ENCODE measurements around the gene AP3B1.

The AP3B1 gene

DNA sequence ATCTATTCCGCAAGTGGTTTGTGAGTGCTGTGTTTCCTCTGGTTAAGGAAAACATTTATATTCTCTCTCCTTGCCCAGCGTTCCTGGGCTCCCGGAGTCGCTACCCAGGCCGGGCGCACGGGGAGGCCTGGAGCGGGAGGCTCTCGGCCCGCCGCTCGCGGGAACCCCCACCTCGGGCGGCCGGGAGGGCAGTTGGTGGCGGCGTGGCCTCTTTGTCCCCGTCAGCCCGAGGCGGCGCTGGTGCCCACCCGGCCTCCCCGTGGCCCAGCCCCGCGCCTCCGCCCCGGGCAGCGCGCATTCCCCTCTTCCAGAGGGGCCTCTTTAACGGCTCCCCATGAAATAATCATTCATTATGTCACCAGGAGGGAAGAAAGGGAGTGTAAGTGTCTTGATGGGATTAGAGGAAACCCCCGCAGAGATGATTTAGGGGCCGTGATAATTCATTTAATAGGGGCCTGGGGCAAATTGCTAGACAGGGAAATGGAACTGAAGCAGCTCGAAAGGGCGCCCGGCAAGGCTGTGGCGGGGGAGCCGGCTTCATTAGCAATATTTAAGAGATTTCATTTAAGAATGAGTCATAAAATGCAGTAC, 336.5 kb downstream of the AP3B1 start:
- Histone ChIP-seq H3K4me1 (ENCODE audit: control insufficient read depth, insufficient read depth, low read length, unreplicated experiment) (no peaks in the 10 kb centered on the region), H2AFZ (ENCODE audit: low read length, unreplicated experiment) (no peak overlapping the region), H3K27me3 (ENCODE audit: insufficient read depth, low read length) (peaks cover 23% of the 10 kb centered on the region), H3K36me3 (ENCODE audit: insufficient read depth, low read length) (no peaks in the 10 kb centered on the region), H3K27ac (ENCODE audit: low read depth, low read length) (no peak overlapping the region), H3K79me2 (ENCODE audit: control insufficient read depth, insufficient read depth, low read length, unreplicated experiment) (no peaks in the 10 kb centered on the region), H3K4me3 (ENCODE audit: low read depth, low read length) (0 out of 2 replicates have a peak overlapping the region, but pooled peaks have one; percentile 2)

DNA sequence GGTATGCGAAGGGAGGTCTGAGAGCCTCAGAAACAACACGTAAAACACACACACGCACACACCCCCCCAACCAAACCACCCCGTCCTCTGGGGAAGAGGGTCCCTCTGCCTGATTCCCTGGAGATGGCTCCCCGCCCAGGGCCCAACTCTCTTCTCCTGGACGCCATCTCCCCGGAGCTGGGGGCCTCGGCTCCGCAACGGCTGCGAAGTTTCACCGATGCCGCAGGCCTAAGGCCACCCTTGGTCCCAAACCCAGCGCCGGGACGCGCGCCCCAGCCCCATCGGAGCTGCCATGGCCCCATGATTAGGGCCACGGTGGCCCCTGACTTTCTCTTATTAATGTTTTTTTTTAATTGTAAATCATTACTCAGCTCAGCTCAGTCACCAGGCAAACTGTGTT, 337.0 kb downstream of the AP3B1 start:
- Histone ChIP-seq H3K4me1 (ENCODE audit: control insufficient read depth, insufficient read depth, low read length, unreplicated experiment) (no peaks in the 10 kb centered on the region), H3K27ac (ENCODE audit: low read depth, low read length) (no peak overlapping the region), H3K79me2 (ENCODE audit: control insufficient read depth, insufficient read depth, low read length, unreplicated experiment) (no peaks in the 10 kb centered on the region), H3K4me3 (ENCODE audit: low read depth, low read length) (no peak overlapping the region), H3K36me3 (ENCODE audit: insufficient read depth, low read length) (no peaks in the 10 kb centered on the region), H3K27me3 (ENCODE audit: insufficient read depth, low read length) (peaks cover 23% of the 10 kb centered on the region), H2AFZ (ENCODE audit: low read length, unreplicated experiment) (no peak overlapping the region)

DNA sequence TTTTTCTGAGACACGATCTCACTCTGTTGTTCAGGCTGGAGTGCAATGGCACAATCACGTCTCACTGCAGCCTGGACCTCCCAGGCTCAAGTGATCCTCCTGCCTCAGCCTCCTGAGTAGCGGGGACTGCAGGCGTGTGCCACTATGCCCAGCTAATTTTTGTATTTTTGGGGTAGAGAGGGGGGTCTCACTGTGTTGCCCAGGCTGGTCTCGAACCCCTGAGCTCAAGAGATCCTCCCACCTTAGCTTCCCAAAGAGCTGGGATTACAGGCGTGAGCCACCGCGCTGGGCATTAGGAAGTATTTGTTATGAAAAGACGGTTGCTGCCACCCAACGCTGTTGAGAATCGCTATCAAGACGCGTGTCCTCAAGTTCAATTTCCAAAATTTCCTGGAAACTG, 337.4 kb downstream of the AP3B1 start:
- H3K27ac ChIP-seq (ENCODE audit: low read depth, low read length): no peak overlapping the region
- no peaks in the 10 kb centered on the region for H3K4me1 ChIP-seq (ENCODE audit: control insufficient read depth, insufficient read depth, low read length, unreplicated experiment)
- H3K79me2 ChIP-seq (ENCODE audit: control insufficient read depth, insufficient read depth, low read length, unreplicated experiment): no peaks in the 10 kb centered on the region
- no peaks in the 10 kb centered on the region for H3K36me3 ChIP-seq (ENCODE audit: insufficient read depth, low read length)
- peaks cover 23% of the 10 kb centered on the region for H3K27me3 ChIP-seq (ENCODE audit: insufficient read depth, low read length)
- H2AFZ ChIP-seq (ENCODE audit: low read length, unreplicated experiment): no peak overlapping the region
- no peak overlapping the region for H3K4me3 ChIP-seq (ENCODE audit: low read depth, low read length)

DNA sequence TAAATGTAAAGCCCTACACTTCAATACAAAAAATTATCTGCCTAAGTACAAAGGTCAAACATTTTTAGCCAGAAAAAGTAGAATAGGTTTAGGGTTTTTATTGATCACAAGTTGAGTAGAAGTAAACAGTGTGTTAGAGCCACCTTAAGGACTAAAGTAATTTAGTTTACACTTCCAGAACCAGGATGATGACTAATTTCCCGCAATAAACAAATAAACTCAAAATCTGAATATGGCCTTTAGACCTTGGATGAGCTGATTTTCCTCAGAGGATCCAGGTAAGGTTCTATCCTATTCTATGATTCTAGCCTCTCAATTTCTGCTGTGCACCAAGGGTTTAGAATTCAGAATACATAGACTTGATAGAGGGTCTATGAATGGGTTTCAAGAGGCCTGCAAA, 338.9 kb downstream of the AP3B1 start:
- Histone ChIP-seq H3K27me3 (ENCODE audit: insufficient read depth, low read length) (peaks cover 23% of the 10 kb centered on the region), H3K79me2 (ENCODE audit: control insufficient read depth, insufficient read depth, low read length, unreplicated experiment) (no peaks in the 10 kb centered on the region)

DNA sequence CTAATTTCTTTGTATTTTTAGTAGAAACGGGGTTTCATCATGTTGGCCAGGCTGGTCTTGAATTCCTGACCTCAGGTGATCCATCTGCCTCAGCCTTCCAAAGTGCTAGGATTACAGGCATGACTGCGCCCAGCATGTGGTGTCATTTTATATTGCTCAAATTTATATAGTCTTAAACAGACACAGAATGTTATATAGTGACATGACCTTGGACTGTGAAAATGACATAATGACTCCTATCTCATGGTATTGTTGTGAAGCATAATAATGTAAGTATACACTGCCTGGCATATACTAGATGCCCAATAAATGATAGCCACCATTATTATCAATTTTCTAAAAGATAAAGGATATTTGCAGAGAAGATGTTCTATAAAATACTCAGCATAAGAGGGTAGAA, 341.1 kb downstream of the AP3B1 start:
- Histone ChIP-seq H3K4me1 (ENCODE audit: control insufficient read depth, insufficient read depth, low read length, unreplicated experiment) (no peaks in the 10 kb centered on the region), H2AFZ (ENCODE audit: low read length, unreplicated experiment) (no peak overlapping the region), H3K79me2 (ENCODE audit: control insufficient read depth, insufficient read depth, low read length, unreplicated experiment) (no peaks in the 10 kb centered on the region), H3K36me3 (ENCODE audit: insufficient read depth, low read length) (no peaks in the 10 kb centered on the region), H3K27ac (ENCODE audit: low read depth, low read length) (no peak overlapping the region), H3K27me3 (ENCODE audit: insufficient read depth, low read length) (peaks cover 14% of the 10 kb centered on the region), H3K4me3 (ENCODE audit: low read depth, low read length) (no peak overlapping the region)

More for the DNA sequence above, 338.9 kb downstream of the AP3B1 start:
- no peak overlapping the region for H3K4me3 ChIP-seq (ENCODE audit: low read depth, low read length)
- H3K4me1 ChIP-seq (ENCODE audit: control insufficient read depth, insufficient read depth, low read length, unreplicated experiment): no peaks in the 10 kb centered on the region
- H2AFZ ChIP-seq (ENCODE audit: low read length, unreplicated experiment): no peak overlapping the region
- H3K36me3 ChIP-seq (ENCODE audit: insufficient read depth, low read length): no peaks in the 10 kb centered on the region
- no peak overlapping the region for H3K27ac ChIP-seq (ENCODE audit: low read depth, low read length)

DNA sequence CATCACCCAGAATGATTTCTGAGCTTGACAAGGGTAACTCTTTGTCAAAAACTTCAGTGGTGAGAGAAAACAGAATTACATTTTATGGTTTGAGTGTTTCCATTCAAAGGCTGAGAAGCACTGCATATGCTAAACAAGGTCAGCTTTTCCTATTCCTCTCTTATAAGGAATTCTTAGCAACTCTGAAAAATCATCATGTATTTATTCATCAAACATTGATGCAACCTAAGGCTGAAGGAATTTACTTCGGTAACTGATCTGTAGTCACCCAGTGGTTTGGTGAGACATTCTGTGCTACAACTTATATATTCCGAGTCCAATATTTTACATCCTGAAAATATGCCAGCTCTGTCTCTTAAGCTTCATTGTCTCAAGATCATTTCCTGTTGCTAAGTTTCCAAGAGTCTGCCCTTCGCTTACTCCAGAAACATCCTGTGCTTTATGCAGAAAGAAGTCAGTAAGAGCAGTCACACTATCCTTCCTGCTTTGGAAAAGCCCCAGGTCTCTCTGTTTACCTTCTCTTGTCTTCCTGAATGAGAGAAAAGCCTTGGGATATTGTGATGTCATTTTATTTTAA, 341.8 kb downstream of the AP3B1 start:
- no peaks in the 10 kb centered on the region for H3K79me2 ChIP-seq (ENCODE audit: control insufficient read depth, insufficient read depth, low read length, unreplicated experiment)
- H3K4me1 ChIP-seq (ENCODE audit: control insufficient read depth, insufficient read depth, low read length, unreplicated experiment): no peaks in the 10 kb centered on the region
- H3K36me3 ChIP-seq (ENCODE audit: insufficient read depth, low read length): no peaks in the 10 kb centered on the region
- no peak overlapping the region for H3K4me3 ChIP-seq (ENCODE audit: low read depth, low read length)
- peaks cover 9% of the 10 kb centered on the region; the same call in 1 of the 2 replicates for H3K27me3 ChIP-seq (ENCODE audit: insufficient read depth, low read length)
- H2AFZ ChIP-seq (ENCODE audit: low read length, unreplicated experiment): no peak overlapping the region
- H3K27ac ChIP-seq (ENCODE audit: low read depth, low read length): no peak overlapping the region
